Psoas muscle (tissue), 8 donors: Measurements from ENCODE around the gene TAF1A. TPM values are rescaled to one million over a fixed set of nuclear protein-coding genes. Genes with fewer than 3 reads are reported as not detected.

Source experiments
- ATAC-seq, 4 donors: fragments of 200-7000 bp; cut with Tn5 transposase; one replicate each; pipeline ENCODE4 v1.9.1; 2020; ENCODE audit warnings: moderate library complexity in 3 of 4, mild to moderate bottlenecking in 2 of 4
- DNase-seq, 2 donors: peaks; one replicate each; pipeline ENCODE4 v3.0.0-alpha.2; 2020
- H3K27ac ChIP-seq: fragments of 200-600 bp; one replicate; pipeline ENCODE4 v1.8.0; 2022
- H3K27me3 ChIP-seq, 3 donors: fragments of 200-600 bp in 1 of 3; one replicate each; pipeline versions ENCODE4 v1.6.1 to v1.8.0; 2013 to 2022; ENCODE audit warnings: low read length in 2 of 3, mild to moderate bottlenecking in 2 of 3, moderate library complexity in 1 of 3; ENCODE audit not compliant: insufficient read depth in 3 of 3
- H3K36me3 ChIP-seq, 2 donors: fragments of 200-600 bp in 1 of 2; one replicate each; pipeline versions ENCODE4 v1.6.1 to v1.8.0; 2013 to 2022; ENCODE audit warnings: low read depth in 1 of 2, mild to moderate bottlenecking in 1 of 2, moderate library complexity in 1 of 2; ENCODE audit not compliant: insufficient read depth in 1 of 2
- H3K4me1 ChIP-seq: fragments of 200-600 bp; one replicate; pipeline ENCODE4 v1.8.0; 2022
- H3K4me3 ChIP-seq: fragments of 200-600 bp; one replicate; pipeline ENCODE4 v1.8.0; 2022; ENCODE audit warnings: mild to moderate bottlenecking
- H3K9me3 ChIP-seq: fragments of 200-600 bp; one replicate; pipeline ENCODE4 v1.8.0; 2022
- CTCF ChIP-seq: fragments of 200-600 bp; IDR thresholded peaks from one replicate; pipeline ENCODE4 v1.8.0; 2022; ENCODE audit warnings: antibody characterized with exemption
- WGBS, 3 donors: extraction: QIAGEN DNeasy Blood & Tissue Kit; methylation state at CpG; one replicate each; pipeline versions ENCODE4 v1.1.6 to v1.1.7; 2013; 5-methylcytosine and 5-hydroxymethylcytosine counted together
- intact Hi-C, 2 donors: fragments of 100-400 bp; cut with DNase I; formaldehyde crosslinking; loops; one replicate each; pipeline versions ENCODE4 v1.11.0 to v1.14.2; 2022
- polyA plus RNA-seq, 3 donors: library from polyadenylated mRNA; stranded (reverse); fragments of 200-250 nt; gene quantifications; one replicate each; pipeline ENCODE4 v1.2.3, GENCODE V29; 2013
- total RNA-seq, 4 donors: library from RNA; stranded (reverse); fragmentation: NEBNext Ultra II Directional in 2 of 4; extraction: Animal tissue kit (Norgen Biotek cat#: 25700) in 2 of 4; gene quantifications; one replicate each; pipeline versions ENCODE4 v1.2.1 to v1.2.4, GENCODE V29; 2021 to 2023
- donor health status: healthy with polysubstance abuse.
- donor health status: DM: no; HTN: no; CAD: no; lungs with moderate emphysema.
- donor health status: Bipolar disorder and iron deficiency.
- donor health status: healthy.
- donor health status: DM: yes; HTN: yes; CAD: no.
- donor health status: DM: no; HTN: no; CAD: no.
- donor health status: DM: no; HTN: no; CAD: no.
- donor health status: DM: yes; HTN: yes; CAD: no.

The TAF1A gene
- total and polyA plus RNA-seq, 7 donors = 1.2 to 4.9 (median 2.7) TPM

- no peak overlapping the region for H3K4me3 ChIP-seq
- H3K27ac ChIP-seq = no peak overlapping the region
- H3K27me3 ChIP-seq = no peaks in the 10 kb centered on the region
- ATAC-seq (no peak), DNase-seq (no peak)
- TF ChIP-seq CTCF = no peak
- H3K9me3 ChIP-seq = no peaks in the 10 kb centered on the region
- H3K36me3 ChIP-seq = peaks cover 10 to 96% of the 10 kb centered on the region in 2 donors
- no peaks in the 10 kb centered on the region for H3K4me1 ChIP-seq
- WGBS, 3 donors = 91 to 95% (median 93%) methylated on average over 7 of the region's 7 CpGs
- intact Hi-C loops = loop anchor here in 1 of 2 donors (5.0 kb wide), 1 partner anchor 163 kb away; no protein-coding TSS in a partner anchor
Observed at GRCh38 chr1:222629921-222630535, 40.3 kb upstream of the TAF1A start.

- intact Hi-C loops = no loop called here
- Histone ChIP-seq H3K27ac (no peak overlapping the region), H3K27me3 (no peaks in the 10 kb centered on the region), H3K4me1 (no peaks in the 10 kb centered on the region), H3K4me3 (no peak overlapping the region), H3K36me3 (peaks cover 10 to 99% of the 10 kb centered on the region in 2 donors), H3K9me3 (no peaks in the 10 kb centered on the region)
- DNase-seq (peak in 1 of 2 donors; percentile 31), ATAC-seq (peak in 1 of 4 donors; percentile 40)
- 73 to 81% (median 77%) methylated on average over 6 of the region's 6 CpGs for WGBS, 3 donors
- TF ChIP-seq CTCF = no peak
Observed at GRCh38 chr1:222627232-222627631, 37.5 kb upstream of the TAF1A start.

GRCh38 chr1:222624214-222624613 lies 34.5 kb upstream of the TAF1A start:
- Histone ChIP-seq H3K4me1 (peaks cover 4% of the 10 kb centered on the region), H3K9me3 (no peaks in the 10 kb centered on the region), H3K4me3 (no peak overlapping the region), H3K36me3 (peaks cover 10 to 83% of the 10 kb centered on the region in 2 donors), H3K27me3 (no peaks in the 10 kb centered on the region), H3K27ac (no peak overlapping the region)
- ATAC-seq (no peak), DNase-seq (no peak)
- 94 to 96% (median 96%) methylated on average over 7 of the region's 7 CpGs for WGBS, 3 donors
- no peak for TF ChIP-seq CTCF
- intact Hi-C loops = no loop called here

- no peak overlapping the region for H3K27ac ChIP-seq
- intact Hi-C loops = no loop called here
- DNase-seq = no peak
- H3K27me3 ChIP-seq = no peaks in the 10 kb centered on the region
- peaks cover 8% of the 10 kb centered on the region for H3K4me1 ChIP-seq
- no peak overlapping the region for H3K4me3 ChIP-seq
- no peak for TF ChIP-seq CTCF
- H3K36me3 ChIP-seq = peaks cover 5 to 76% of the 10 kb centered on the region in 2 donors
- no peak for ATAC-seq
- no peaks in the 10 kb centered on the region for H3K9me3 ChIP-seq
Observed at GRCh38 chr1:222623458-222623857, 33.7 kb upstream of the TAF1A start.

GRCh38 chr1:222622765-222623164 lies 33.0 kb upstream of the TAF1A start:
- ATAC-seq (no peak), DNase-seq (no peak)
- Histone ChIP-seq H3K4me3 (no peak overlapping the region), H3K27me3 (no peaks in the 10 kb centered on the region), H3K9me3 (no peaks in the 10 kb centered on the region), H3K4me1 (peaks cover 8% of the 10 kb centered on the region), H3K27ac (no peak overlapping the region), H3K36me3 (peaks cover 3 to 69% of the 10 kb centered on the region in 2 donors)
- WGBS, 3 donors = 88 to 92% (median 91%) methylated on average over 5 of the region's 5 CpGs
- no peak for TF ChIP-seq CTCF
- intact Hi-C loops = no loop called here
